Fibroblast of pulmonary artery (primary cell): ENCODE results near the gene MBOAT1.
"Not testable (repeated sequence)": the region's sequence is repeated elsewhere in the genome, so short reads cannot be mapped to it uniquely, and the experiment has no call there.

Experiments
- DNase-seq: peaks from one replicate; pipeline ENCODE4 v3.0.0-alpha.2; 2010; ENCODE audit warnings: low read depth
- H3K4me3 ChIP-seq: replicated peaks from 2 replicates; pipeline ENCODE4 v1.5.1; 2011; ENCODE audit warnings: low read depth, mild to moderate bottlenecking, control low read depth, low read length, moderate library complexity
- CTCF ChIP-seq: IDR thresholded peaks from 2 replicates; pipeline ENCODE4 v1.5.1; 2011; ENCODE audit warnings: mild to moderate bottlenecking, control low read depth, low read length, inconsistent platforms; ENCODE audit errors: missing control alignments

Gene MBOAT1

GRCh38 chr6:20253021-20253420, 40.8 kb upstream of the MBOAT1 start:
- H3K4me3 ChIP-seq = no peak overlapping the region
- DNase-seq = no peak
- no peak for TF ChIP-seq CTCF

GRCh38 chr6:20252311-20252710, 40.0 kb upstream of the MBOAT1 start:
- no peak overlapping the region for H3K4me3 ChIP-seq
- no peak for TF ChIP-seq CTCF
- no peak for DNase-seq

GRCh38 chr6:20251525-20251924, 39.3 kb upstream of the MBOAT1 start:
- no peak for TF ChIP-seq CTCF
- no peak overlapping the region for H3K4me3 ChIP-seq
- DNase-seq = no peak

- TF ChIP-seq CTCF = no peak
- no peak for DNase-seq
- no peak overlapping the region for H3K4me3 ChIP-seq
Measured at GRCh38 chr6:20246125-20246524, 33.9 kb upstream of the MBOAT1 start.

GRCh38 chr6:20244807-20245681, 32.8 kb upstream of the MBOAT1 start:
- H3K4me3 ChIP-seq, DNase-seq: not testable (repeated sequence)

GRCh38 chr6:20243288-20243687, 31.0 kb upstream of the MBOAT1 start:
- no peak overlapping the region for H3K4me3 ChIP-seq
- DNase-seq = no peak
- no peak for TF ChIP-seq CTCF

GRCh38 chr6:20242397-20242796, 30.1 kb upstream of the MBOAT1 start:
- TF ChIP-seq CTCF = no peak
- DNase-seq = no peak
- no peak overlapping the region for H3K4me3 ChIP-seq
